Right ventricle myocardium superior (tissue), 1 donor: Measurements from ENCODE around the gene CMTM2. TPM values are rescaled to one million over a fixed set of nuclear protein-coding genes. Genes with fewer than 3 reads are reported as not detected.
A peak's percentile ranks its signal among the peaks of the same experiment; 100 is the strongest.
"Not testable (repeated sequence)": the region's sequence is repeated elsewhere in the genome, so short reads cannot be mapped to it uniquely, and the experiment has no call there.

Source experiments
- ATAC-seq: fragments of 200-7000 bp; cut with Tn5 transposase; one replicate; pipeline ENCODE4 v1.9.1; 2020; ENCODE audit warnings: mild to moderate bottlenecking; ENCODE audit not compliant: poor library complexity
- DNase-seq: peaks from one replicate; pipeline ENCODE4 v3.0.0-alpha.2; 2020
- intact Hi-C: fragments of 100-400 bp; cut with DNase I; formaldehyde crosslinking; loops from one replicate; pipeline ENCODE4 v1.11.2; 2022
- total RNA-seq: library from RNA; stranded (reverse); fragmentation: NEBNext Ultra II Directional; extraction: Animal tissue kit (Norgen Biotek cat#: 25700); gene quantifications from one replicate; pipeline ENCODE4 v1.2.1, GENCODE V29; 2021
- donor health status: DM: no; HTN: yes; CAD: no; lungs with severe emphysema.

CMTM2 gene
- total RNA-seq, 1 donor from 2014 or later, result 0.46 TPM

GRCh38 chr16:66603537-66604375 lies 24.5 kb downstream of the CMTM2 start:
- peak; percentile 43 for ATAC-seq
- intact Hi-C loops, result loop anchor here (5.0 kb wide), 1 partner anchor 196 kb away; no protein-coding TSS in a partner anchor
- DNase-seq, result peak; percentile 83

DNA sequence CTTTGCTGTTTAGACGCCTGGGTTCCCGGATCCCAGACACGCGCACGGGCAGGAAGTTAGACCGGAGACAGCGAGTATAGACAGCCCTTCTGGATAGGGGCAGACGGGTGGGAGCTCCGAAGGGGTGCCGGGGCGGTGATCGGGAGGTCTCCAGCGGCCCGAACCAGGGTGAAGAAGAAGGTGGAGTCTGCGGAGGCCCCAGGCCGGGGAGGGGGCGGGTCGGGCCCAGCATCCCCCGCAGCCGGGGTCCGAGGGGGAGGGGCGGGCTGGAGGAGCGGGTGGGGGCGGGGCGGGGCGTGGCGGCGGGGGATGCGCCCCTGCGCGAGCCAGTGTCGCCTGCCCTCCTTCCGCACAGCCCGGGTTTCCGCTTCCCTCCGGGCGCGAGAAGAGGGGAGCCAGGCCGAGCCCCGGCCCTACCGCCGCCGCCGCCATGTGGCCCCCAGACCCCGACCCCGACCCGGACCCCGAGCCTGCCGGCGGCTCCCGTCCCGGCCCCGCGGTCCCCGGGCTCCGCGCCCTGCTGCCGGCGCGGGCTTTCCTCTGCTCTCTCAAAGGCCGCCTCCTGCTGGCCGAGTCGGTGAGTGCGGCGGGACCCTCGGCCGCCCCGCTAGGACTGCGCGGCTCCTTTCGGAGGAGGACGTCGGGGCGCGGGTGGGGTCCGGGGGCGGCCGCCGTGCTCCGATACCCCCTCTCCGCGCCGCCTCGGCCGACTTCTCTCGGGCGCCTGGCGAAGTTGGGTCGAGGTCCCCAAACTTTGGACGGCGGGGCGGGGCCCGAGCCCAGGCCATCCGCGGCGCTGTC lies 25.3 kb downstream of the CMTM2 start, which contains the start of gene CMTM3:
TSS of gene CMTM3 (plus strand) at position 329 of the 801 bp plus-strand sequence. CDS start at position 431, 102 bp downstream.
- DNase-seq, result peak; percentile 82
- ATAC-seq, result peak; percentile 70
- intact Hi-C loops, result loop anchor here (5.0 kb wide), 2 partner anchors 197 to 263 kb away; no protein-coding TSS in a partner anchor

GRCh38 chr16:66605177-66605978 lies 26.1 kb downstream of the CMTM2 start:
- intact Hi-C loops, result loop anchor here (5.0 kb wide), 1 partner anchor 262 kb away; no protein-coding TSS in a partner anchor
- ATAC-seq (peak; percentile 57), DNase-seq (peak; percentile 82)

DNA sequence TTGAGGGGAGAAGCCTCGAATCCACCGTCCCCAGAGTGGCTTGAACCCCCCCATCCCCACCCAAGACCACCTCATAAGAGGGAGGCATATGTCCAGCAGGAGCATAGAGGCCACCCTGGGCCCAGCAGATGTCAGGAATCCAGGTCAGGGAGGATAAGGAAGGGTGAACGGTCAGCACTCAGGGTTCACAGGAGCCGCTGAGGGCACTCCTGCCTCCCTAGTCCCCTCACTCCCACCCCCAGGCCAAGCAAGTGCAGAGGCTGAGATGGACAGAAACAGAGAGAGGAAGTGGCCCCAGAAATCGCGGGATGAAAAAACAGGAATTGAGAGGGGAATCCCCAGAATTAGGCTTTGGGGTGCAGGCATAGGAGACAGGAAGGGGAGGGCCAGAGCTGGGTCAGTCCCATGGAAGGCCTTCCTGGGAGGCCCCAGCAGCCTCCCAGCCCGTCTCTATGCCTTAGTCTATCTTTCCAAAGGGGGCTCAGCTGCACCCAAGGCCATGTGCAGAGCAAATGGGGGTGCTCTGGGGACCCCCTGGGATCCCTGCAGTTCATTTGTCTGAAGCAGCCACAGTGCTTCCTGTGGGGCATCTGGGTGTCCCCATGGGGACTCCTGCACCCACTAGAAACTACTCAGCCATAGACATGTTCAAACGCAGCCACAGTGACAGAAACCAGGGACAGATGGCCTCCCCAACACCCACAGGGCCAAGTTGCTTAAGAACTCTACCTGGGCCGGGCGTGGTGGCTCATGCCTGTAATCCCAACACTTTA lies 26.9 kb downstream of the CMTM2 start:
- intact Hi-C loops, result loop anchor here (5.0 kb wide), 1 partner anchor 261 kb away; no protein-coding TSS in a partner anchor
- no peak for ATAC-seq
- DNase-seq, result no peak

GRCh38 chr16:66608241-66609138 lies 29.2 kb downstream of the CMTM2 start:
- ATAC-seq, result peak; percentile 61
- DNase-seq, result peak; percentile 93
- intact Hi-C loops, result loop anchor here (5.0 kb wide), 1 partner anchor 259 kb away; no protein-coding TSS in a partner anchor

DNA sequence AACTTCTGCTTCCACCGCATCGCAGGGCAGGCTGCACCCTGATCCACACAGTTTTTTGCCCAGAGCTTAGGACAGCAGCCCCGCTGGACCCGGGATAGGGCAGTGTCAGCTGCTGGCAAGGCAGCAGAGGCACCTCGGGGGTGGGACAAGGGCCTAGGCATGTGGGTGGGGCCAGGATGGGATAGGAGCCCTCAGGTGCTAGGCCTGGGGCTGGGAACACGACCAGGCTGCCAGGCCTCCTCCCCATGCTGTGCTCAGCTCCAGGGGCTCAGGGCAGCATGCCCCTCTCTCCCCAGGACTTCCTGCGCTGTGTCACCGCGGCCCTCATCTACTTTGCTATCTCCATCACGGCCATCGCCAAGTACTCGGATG lies 29.9 kb downstream of the CMTM2 start:
- ATAC-seq (no peak), DNase-seq (no peak)
- intact Hi-C loops, result loop anchor here (5.0 kb wide), 1 partner anchor 258 kb away; no protein-coding TSS in a partner anchor

- ATAC-seq (no peak), DNase-seq (no peak)
- intact Hi-C loops, result no loop called here
These were observed 31.0 kb downstream of the CMTM2 start for GRCh38 chr16:66610111-66610820.

GRCh38 chr16:66611911-66612310 lies 32.6 kb downstream of the CMTM2 start:
- DNase-seq, intact Hi-C loops, ATAC-seq: not testable (repeated sequence)

DNA sequence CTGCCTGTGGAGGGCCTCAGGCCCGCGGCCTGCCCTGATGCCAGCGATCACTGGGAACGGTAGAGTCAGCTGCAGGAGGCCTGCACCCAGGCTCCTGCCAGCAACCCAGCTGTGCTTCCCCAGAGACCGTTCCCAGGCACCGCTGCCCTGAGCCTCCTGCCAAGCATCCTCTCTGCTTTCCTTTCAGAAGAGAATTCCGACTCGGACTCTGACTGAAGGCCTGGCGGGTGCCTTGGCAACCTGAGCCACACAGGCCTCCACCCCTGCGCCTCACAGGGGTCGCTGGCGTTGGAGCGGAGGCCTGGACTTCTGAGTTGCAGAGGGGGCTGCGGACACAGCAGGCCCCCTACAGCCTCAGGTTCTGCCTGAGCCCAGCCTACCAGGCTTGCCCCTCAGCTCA lies 33.2 kb downstream of the CMTM2 start:
- no peak for DNase-seq
- no peak for ATAC-seq
- intact Hi-C loops, result no loop called here

DNA sequence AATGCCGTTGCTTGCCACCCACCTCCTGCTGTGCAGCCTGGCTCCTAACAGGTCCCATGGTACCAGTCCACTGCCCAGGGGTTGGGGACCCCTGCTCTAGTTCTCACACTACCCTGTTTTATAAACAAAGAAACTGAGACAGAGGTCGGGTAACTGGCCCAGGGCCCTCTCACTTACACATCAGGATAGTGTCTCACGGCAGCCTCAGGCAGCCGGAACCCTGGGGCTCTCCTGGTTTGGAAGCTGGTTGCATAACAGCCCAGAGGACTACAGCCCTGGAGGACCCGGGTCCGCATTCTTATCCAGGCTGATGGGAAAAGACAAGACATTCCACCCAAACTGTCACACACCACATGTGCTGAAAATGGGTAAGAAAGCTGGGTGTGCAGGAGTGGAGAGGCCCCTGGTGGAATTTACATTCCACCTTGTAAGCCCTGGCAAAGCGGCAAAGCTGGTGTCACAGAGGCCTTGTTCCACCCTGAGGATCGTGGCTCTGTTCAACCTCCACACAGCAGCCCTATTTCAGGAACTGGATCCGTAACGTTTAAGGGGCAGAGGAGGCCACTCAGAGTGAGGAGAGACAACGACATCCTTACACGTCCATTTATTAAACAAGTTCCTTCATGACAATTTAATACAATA lies 35.0 kb downstream of the CMTM2 start:
- ATAC-seq (no peak), DNase-seq (no peak)
- intact Hi-C loops, result no loop called here

DNA sequence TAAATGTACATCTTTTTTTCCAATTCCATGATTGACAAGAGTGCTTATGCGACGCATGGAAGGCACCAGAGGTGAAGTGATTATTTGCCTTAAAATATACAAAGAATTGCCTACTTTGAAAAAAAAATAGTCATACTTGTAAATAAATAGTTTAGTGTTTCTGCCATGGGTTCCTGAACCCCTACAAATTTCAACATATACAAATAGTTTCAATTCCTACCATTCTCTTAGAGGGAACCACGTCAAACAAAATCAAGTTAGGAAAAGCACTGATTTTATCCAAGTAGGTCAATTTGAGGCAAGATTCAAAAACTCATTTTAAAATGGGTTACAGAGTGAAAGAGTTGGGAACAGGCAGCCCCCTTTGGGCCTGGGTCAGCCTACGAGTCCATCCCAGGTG lies 36.9 kb downstream of the CMTM2 start:
- intact Hi-C loops, result no loop called here
- DNase-seq (no peak), ATAC-seq (no peak)

DNA sequence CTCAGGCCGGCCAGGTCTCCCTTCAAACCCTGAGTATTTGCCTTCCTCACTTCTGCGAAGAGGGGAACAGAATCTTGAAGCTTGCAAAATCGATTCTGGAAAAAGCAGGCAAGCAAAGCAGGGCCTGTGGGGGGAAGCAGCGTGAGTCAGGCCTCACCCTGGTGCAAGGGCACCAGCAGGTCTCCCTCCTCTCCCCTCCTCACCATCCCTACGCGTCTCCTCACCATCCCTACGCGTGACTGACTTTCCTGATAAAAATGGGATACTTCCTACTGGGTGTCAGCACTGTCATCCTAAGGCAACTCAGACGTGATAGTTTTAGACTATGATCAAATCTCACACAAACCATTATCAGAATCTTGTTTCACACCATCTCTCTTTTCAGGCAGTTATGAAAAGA lies 37.3 kb downstream of the CMTM2 start:
- intact Hi-C loops, result no loop called here
- no peak for ATAC-seq
- DNase-seq, result no peak

- DNase-seq (no peak), ATAC-seq (no peak)
- intact Hi-C loops, result no loop called here
These were observed 37.8 kb downstream of the CMTM2 start for GRCh38 chr16:66617010-66617434.

DNA sequence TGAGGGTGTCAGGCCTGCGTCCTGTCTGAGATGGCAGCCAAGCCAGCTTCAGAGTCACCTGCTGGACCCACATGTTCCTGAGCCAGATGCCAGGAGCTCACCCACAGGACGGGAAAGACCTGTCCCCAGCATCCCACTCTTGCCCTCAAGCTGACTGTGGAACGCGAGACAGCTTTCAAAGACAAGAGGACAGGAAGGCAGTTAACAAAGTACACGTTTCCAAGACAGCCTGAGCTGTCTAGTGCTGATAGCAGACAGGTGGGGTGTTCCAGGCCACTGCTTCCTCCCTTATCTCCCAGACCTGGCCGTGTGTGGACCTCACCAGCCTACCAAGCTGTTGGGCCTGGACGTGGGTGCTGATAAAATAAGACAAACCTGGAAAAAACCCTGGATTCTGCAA lies 38.5 kb downstream of the CMTM2 start:
- DNase-seq, result no peak

GRCh38 chr16:66618588-66619375 lies 39.5 kb downstream of the CMTM2 start:
- ATAC-seq (peak; percentile 45), DNase-seq (no peak)
- intact Hi-C loops, result no loop called here

More for the DNA sequence above, 38.5 kb downstream of the CMTM2 start:
- ATAC-seq, result no peak
- intact Hi-C loops, result no loop called here
